HG02759 (cell line): ENCODE measurements around the gene TNRC6C.

Experiments
- ATAC-seq: cut with Tn5 transposase; IDR thresholded peaks from one replicate; pipeline ENCODE4 v1.9.1; 2021; ENCODE audit warnings: mild to moderate bottlenecking, moderate library complexity; ENCODE audit not compliant: unreplicated experiment

Gene TNRC6C

DNA sequence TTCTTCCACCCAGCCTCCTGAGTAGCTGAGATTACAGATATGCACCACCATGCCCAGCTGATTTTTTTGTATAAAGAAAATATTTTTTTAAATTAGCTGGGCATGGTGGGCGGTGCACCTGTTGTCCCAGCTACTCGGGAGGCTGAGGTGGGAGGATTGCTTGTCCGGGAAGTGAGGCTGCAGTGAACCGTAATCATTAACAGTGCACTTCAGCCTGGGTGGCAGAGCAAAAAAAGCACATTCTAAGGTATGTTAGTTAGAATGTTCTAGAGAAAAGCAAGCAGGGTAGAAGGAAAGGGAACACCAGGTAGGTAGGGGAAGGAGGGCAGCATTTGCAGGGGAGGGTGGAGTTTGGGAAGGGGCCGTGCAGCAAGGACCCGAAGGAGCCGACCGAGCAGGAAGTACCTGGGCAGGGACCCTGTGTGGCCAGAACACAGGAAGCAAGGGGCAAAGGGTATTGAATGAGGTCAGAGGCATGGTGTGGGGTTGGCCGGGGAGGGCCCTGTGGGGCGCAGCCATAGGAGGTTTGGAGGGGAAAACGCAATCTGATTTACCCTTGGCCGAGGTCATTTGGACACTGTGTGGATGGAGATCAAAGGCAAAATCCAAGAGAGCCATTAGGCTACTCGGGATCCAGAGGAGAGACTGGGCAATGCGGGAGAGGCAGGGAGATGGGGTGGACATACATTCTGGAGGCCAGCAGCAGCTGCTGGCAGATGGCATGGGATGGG lies 189.9 kb downstream of the TNRC6C start:
- no peak for ATAC-seq

- no peak for ATAC-seq
Observed at GRCh38 chr17:78151514-78152008, 193.1 kb downstream of the TNRC6C start.

- ATAC-seq: peak; percentile 48
Observed at GRCh38 chr17:78154903-78155811, 196.7 kb downstream of the TNRC6C start.
